Thoracic aorta (tissue), 2 donors: ENCODE results near the gene MICAL3. TPM values are rescaled to one million over a fixed set of nuclear protein-coding genes. Genes with fewer than 3 reads are reported as not detected.

Experiments used
- ATAC-seq: fragments of 150-250 bp; one replicate; pipeline ENCODE4 v1.8.0; 2017; ENCODE audit warnings: low read depth; ENCODE audit not compliant: insufficient number of reproducible peaks, low FRiP score
- DNase-seq: peaks from one replicate; pipeline ENCODE4 v3.0.0-alpha.2; 2020; ENCODE audit warnings: low spot score
- H3K27ac ChIP-seq, 2 donors: fragments of 200-600 bp; sonication (generic); 1 replicate in 1 of 2; 2 replicates in 1 of 2; pipeline ENCODE4 v1.5.1; 2016; ENCODE audit warnings: mild to moderate bottlenecking in 2 of 2, moderate library complexity in 2 of 2
- H3K27me3 ChIP-seq: fragments of 200-600 bp; sonication (generic); replicated peaks from 2 replicates; pipeline ENCODE4 v1.6.0; 2016; ENCODE audit warnings: mild to moderate bottlenecking; ENCODE audit not compliant: insufficient read depth
- H3K36me3 ChIP-seq: fragments of 200-600 bp; sonication (generic); one replicate; pipeline ENCODE4 v1.5.1; 2016
- H3K4me1 ChIP-seq, 2 donors: fragments of 200-600 bp; sonication (generic); 1 replicate in 1 of 2; 2 replicates in 1 of 2; pipeline versions ENCODE4 v1.5.1 to v1.6.0; 2016; ENCODE audit warnings: low read depth in 2 of 2, mild to moderate bottlenecking in 1 of 2; ENCODE audit not compliant: control insufficient read depth in 1 of 2
- H3K4me3 ChIP-seq: fragments of 200-600 bp; sonication (generic); 2 replicates; pipeline ENCODE4 v1.5.1; 2016; ENCODE audit warnings: mild to moderate bottlenecking
- H3K9me3 ChIP-seq: fragments of 200-600 bp; sonication (generic); 2 replicates; pipeline ENCODE4 v1.5.1; 2016
- total RNA-seq, 2 donors: library from RNA; depleted of rRNA; stranded (reverse); fragments of >200 nt; gene quantifications; one replicate each; pipeline versions ENCODE4 v1.1.0 to v1.2.3, GENCODE V29; 2016
- TF ChIP-seq, protein P1 (sequence below): fragments of 200-600 bp; sonication (generic); IDR thresholded peaks from one replicate; pipeline ENCODE4 v1.5.1; 2019; ENCODE audit warnings: antibody characterized with exemption

The MICAL3 gene
- total RNA-seq, 2 donors from 2014 or later, result 45.2 to 78.0 TPM

DNA sequence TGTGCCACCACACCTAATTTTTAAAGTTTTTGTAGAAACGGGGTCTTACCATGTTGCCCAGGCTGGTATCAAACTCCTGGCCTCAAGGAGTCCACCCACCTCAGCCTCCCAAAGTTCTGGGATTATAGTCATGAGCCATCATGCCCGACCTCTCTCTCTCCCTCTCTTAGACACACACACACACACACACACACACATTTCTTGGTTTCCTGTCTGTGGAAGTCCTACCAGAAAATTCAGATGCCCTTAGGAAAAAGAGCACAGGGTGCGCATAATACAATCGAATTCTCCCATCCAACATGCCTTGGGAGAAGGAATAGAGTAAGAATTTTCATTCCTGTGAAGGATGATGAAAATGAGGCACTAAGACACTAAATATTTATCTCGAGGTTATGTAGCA lies 10.4 kb downstream of the MICAL3 start:
- Histone ChIP-seq H3K4me3 (no peak overlapping the region), H3K27ac (no peak overlapping the region), H3K4me1 (no peaks in the 10 kb centered on the region), H3K9me3 (no peaks in the 10 kb centered on the region), H3K27me3 (no peaks in the 10 kb centered on the region), H3K36me3 (no peaks in the 10 kb centered on the region)
- TF ChIP-seq, protein P1, sequence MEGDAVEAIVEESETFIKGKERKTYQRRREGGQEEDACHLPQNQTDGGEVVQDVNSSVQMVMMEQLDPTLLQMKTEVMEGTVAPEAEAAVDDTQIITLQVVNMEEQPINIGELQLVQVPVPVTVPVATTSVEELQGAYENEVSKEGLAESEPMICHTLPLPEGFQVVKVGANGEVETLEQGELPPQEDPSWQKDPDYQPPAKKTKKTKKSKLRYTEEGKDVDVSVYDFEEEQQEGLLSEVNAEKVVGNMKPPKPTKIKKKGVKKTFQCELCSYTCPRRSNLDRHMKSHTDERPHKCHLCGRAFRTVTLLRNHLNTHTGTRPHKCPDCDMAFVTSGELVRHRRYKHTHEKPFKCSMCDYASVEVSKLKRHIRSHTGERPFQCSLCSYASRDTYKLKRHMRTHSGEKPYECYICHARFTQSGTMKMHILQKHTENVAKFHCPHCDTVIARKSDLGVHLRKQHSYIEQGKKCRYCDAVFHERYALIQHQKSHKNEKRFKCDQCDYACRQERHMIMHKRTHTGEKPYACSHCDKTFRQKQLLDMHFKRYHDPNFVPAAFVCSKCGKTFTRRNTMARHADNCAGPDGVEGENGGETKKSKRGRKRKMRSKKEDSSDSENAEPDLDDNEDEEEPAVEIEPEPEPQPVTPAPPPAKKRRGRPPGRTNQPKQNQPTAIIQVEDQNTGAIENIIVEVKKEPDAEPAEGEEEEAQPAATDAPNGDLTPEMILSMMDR, result no peak
- no peak for DNase-seq
- ATAC-seq, result no peak

DNA sequence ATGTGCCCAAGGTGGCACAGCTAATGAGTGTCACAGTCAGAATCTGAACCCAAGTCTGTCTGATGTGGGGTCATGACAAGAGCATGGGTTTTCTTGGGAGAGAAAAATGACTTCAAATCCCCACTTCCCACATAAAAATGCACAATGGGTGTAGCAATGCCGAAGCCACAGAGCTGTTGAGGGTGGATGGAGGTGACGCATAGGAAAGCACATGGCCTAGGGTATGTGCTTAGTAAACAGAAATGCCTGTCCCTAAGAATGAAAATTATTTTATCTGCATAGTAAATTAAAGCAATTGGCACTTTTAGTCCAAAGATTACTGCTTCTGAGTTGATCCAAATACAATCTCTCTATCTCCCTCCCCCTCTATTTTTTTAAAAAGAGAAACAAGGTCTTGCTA lies 10.9 kb downstream of the MICAL3 start:
- Histone ChIP-seq H3K4me3 (no peak overlapping the region), H3K4me1 (no peaks in the 10 kb centered on the region), H3K27me3 (no peaks in the 10 kb centered on the region), H3K36me3 (no peaks in the 10 kb centered on the region), H3K9me3 (no peaks in the 10 kb centered on the region), H3K27ac (no peak overlapping the region)
- no peak for ATAC-seq
- no peak for DNase-seq
- TF ChIP-seq, protein P1, result no peak

DNA sequence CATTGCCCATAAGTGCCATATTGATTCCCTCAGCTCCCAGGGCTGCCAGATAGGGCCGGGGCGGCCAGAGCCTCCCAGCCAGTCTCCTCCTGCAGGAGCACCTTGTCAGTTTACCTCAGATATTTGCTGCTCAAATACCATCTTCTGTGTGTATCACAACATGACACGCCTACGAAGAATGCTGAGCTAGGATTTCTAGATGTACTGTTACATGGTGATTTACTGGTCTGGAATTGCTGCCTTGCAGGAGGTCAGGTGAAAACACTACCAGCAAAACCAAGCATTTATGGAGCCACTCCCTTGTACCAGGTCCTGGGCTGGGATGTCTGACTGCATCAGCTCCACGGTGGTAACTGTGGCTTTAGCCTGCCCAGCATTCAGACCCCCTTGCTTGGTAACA lies 11.8 kb downstream of the MICAL3 start:
- no peak overlapping the region for H3K4me3 ChIP-seq
- H3K9me3 ChIP-seq, result no peaks in the 10 kb centered on the region
- DNase-seq, result no peak
- ATAC-seq, result no peak
- H3K27me3 ChIP-seq, result no peaks in the 10 kb centered on the region
- no peaks in the 10 kb centered on the region for H3K36me3 ChIP-seq
- H3K4me1 ChIP-seq, result no peaks in the 10 kb centered on the region
- H3K27ac ChIP-seq, result no peak overlapping the region
- TF ChIP-seq, protein P1, result no peak

DNA sequence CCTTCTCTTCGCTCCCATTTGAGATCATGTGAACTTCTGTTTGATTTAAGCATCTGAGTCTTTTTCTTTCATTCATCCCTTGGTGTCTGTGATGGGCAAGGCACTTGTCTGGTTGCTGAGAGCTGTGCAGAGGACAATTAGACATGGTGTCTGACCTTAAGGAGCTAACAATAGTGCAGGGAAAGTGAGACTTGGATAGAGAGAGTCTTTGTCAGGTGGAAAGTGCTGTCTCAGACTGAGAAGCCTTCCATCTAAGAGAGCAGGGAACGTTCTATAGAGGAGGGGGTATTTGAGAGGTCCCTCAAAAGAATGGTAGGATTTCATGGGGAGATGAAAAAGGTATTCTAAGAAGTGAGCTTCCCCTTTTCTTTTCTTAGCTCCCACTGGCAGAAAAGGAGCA lies 14.1 kb downstream of the MICAL3 start:
- H3K27me3 ChIP-seq, result no peaks in the 10 kb centered on the region
- TF ChIP-seq, protein P1, result no peak
- no peaks in the 10 kb centered on the region for H3K9me3 ChIP-seq
- no peak for ATAC-seq
- H3K27ac ChIP-seq, result no peak overlapping the region
- H3K4me3 ChIP-seq, result no peak overlapping the region
- no peak for DNase-seq
- H3K4me1 ChIP-seq, result no peaks in the 10 kb centered on the region
- H3K36me3 ChIP-seq, result no peaks in the 10 kb centered on the region

DNA sequence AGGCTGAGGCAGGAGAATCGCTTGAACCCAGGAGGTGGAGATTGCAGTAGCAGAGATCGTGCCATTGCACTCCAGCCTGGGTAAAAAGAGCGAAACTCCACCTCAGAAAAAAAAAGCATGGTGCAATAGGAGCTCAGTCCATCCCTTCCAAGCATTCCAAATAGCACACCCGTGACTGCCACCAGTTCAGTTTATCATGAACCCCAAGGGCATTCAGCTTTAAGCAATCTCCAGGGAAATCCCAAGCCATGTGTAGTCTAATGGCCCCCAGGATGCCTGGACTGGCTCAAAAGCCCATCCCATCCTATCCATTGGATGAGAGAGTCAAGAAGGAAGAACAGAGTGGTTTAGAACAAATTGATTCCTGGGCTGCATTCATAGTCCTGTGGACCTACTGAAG lies 16.2 kb downstream of the MICAL3 start:
- TF ChIP-seq, protein P1, result no peak
- ATAC-seq (no peak), DNase-seq (no peak)
- Histone ChIP-seq H3K36me3 (no peaks in the 10 kb centered on the region), H3K4me1 (no peaks in the 10 kb centered on the region), H3K9me3 (no peaks in the 10 kb centered on the region), H3K27ac (no peak overlapping the region), H3K4me3 (no peak overlapping the region), H3K27me3 (no peaks in the 10 kb centered on the region)
